ENCODE data around the gene ZNF726.

Gene ZNF726

GRCh38 chr19:23978068-23978467 is 63.4 kb downstream of the ZNF726 start:
- Histone ChIP-seq H3K27me3 (ENCODE audit: control insufficient read depth, low read length) (no peaks in the 10 kb centered on the region), H3K79me2 (ENCODE audit: control insufficient read depth, low read length) (no peaks in the 10 kb centered on the region), H3K4me2 (ENCODE audit: low read length) (no peak overlapping the region), H3K4me3 (ENCODE audit: low read length) (no peak overlapping the region), H3F3A (ENCODE audit: control insufficient read depth, insufficient read depth) (no peaks in the 10 kb centered on the region), H4K20me1 (ENCODE audit: control insufficient read depth, insufficient read depth, low read depth, low read length) (no peaks in the 10 kb centered on the region), H3K36me3 (ENCODE audit: control insufficient read depth, low read length) (no peaks in the 10 kb centered on the region), H3K9me3 (ENCODE audit: control insufficient read depth, insufficient read depth, low read length) (no peaks in the 10 kb centered on the region), H3K27ac (ENCODE audit: low read depth, low read length) (no peak overlapping the region), H3K4me1 (ENCODE audit: control insufficient read depth, low read length) (no peaks in the 10 kb centered on the region), H3K9me2 (replicated peaks; ENCODE audit: control insufficient read depth, low read length) (no peaks in the 10 kb centered on the region)
- TF ChIP-seq EZH2phosphoT487 (IDR thresholded peaks at IDR 0.05; ENCODE audit: borderline replicate concordance, low read length): no peak
- TF ChIP-seq, protein P1, sequence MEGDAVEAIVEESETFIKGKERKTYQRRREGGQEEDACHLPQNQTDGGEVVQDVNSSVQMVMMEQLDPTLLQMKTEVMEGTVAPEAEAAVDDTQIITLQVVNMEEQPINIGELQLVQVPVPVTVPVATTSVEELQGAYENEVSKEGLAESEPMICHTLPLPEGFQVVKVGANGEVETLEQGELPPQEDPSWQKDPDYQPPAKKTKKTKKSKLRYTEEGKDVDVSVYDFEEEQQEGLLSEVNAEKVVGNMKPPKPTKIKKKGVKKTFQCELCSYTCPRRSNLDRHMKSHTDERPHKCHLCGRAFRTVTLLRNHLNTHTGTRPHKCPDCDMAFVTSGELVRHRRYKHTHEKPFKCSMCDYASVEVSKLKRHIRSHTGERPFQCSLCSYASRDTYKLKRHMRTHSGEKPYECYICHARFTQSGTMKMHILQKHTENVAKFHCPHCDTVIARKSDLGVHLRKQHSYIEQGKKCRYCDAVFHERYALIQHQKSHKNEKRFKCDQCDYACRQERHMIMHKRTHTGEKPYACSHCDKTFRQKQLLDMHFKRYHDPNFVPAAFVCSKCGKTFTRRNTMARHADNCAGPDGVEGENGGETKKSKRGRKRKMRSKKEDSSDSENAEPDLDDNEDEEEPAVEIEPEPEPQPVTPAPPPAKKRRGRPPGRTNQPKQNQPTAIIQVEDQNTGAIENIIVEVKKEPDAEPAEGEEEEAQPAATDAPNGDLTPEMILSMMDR (IDR thresholded peaks at IDR 0.05; ENCODE audit: low read depth, low read length, poor library complexity, severe bottlenecking): no peak

DNA sequence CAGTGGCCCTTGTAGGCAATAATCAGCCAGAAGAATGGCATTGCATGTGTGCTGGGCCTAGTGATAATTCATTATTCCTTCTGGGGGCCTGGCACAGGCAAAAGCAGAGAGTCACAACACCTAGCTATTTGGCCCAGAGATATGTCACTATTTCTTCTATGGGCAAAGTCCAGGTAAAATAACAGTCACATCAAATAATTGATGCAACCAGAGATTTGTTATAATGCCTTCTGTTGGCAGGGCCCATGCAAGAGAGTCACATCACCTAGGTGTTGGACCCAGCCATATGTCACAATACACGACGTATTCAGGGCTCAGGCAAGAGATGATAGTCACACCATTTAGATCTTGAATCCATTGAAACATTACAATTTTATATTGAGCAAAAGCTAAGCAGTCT is 66.1 kb downstream of the ZNF726 start:
- no peaks in the 10 kb centered on the region for H3K36me3 ChIP-seq (ENCODE audit: control insufficient read depth, low read length)
- H3K27ac ChIP-seq (ENCODE audit: low read depth, low read length): no peak overlapping the region
- H3K9me2 ChIP-seq (replicated peaks; ENCODE audit: control insufficient read depth, low read length): no peaks in the 10 kb centered on the region
- no peaks in the 10 kb centered on the region for H3K27me3 ChIP-seq (ENCODE audit: control insufficient read depth, low read length)
- H3K4me1 ChIP-seq (ENCODE audit: control insufficient read depth, low read length): no peaks in the 10 kb centered on the region
- TF ChIP-seq EZH2phosphoT487 (IDR thresholded peaks at IDR 0.05; ENCODE audit: borderline replicate concordance, low read length): no peak
- TF ChIP-seq, protein P1 (IDR thresholded peaks at IDR 0.05; ENCODE audit: low read depth, low read length, poor library complexity, severe bottlenecking): no peak
- H3F3A ChIP-seq (ENCODE audit: control insufficient read depth, insufficient read depth): no peaks in the 10 kb centered on the region
- no peaks in the 10 kb centered on the region for H3K79me2 ChIP-seq (ENCODE audit: control insufficient read depth, low read length)
- H3K4me3 ChIP-seq (ENCODE audit: low read length): no peak overlapping the region
- H4K20me1 ChIP-seq (ENCODE audit: control insufficient read depth, insufficient read depth, low read depth, low read length): no peaks in the 10 kb centered on the region
- no peak overlapping the region for H3K4me2 ChIP-seq (ENCODE audit: low read length)
- H3K9me3 ChIP-seq (ENCODE audit: control insufficient read depth, insufficient read depth, low read length): no peaks in the 10 kb centered on the region

GRCh38 chr19:23981863-23982262 is 67.2 kb downstream of the ZNF726 start:
- no peaks in the 10 kb centered on the region for H4K20me1 ChIP-seq (ENCODE audit: control insufficient read depth, insufficient read depth, low read depth, low read length)
- no peak overlapping the region for H3K27ac ChIP-seq (ENCODE audit: low read depth, low read length)
- no peak overlapping the region for H3K4me3 ChIP-seq (ENCODE audit: low read length)
- no peak for TF ChIP-seq EZH2phosphoT487 (IDR thresholded peaks at IDR 0.05; ENCODE audit: borderline replicate concordance, low read length)
- TF ChIP-seq, protein P1 (IDR thresholded peaks at IDR 0.05; ENCODE audit: low read depth, low read length, poor library complexity, severe bottlenecking): no peak
- H3F3A ChIP-seq (ENCODE audit: control insufficient read depth, insufficient read depth): no peaks in the 10 kb centered on the region
- H3K4me1 ChIP-seq (ENCODE audit: control insufficient read depth, low read length): no peaks in the 10 kb centered on the region
- no peaks in the 10 kb centered on the region for H3K27me3 ChIP-seq (ENCODE audit: control insufficient read depth, low read length)
- no peaks in the 10 kb centered on the region for H3K79me2 ChIP-seq (ENCODE audit: control insufficient read depth, low read length)
- no peaks in the 10 kb centered on the region for H3K36me3 ChIP-seq (ENCODE audit: control insufficient read depth, low read length)
- H3K4me2 ChIP-seq (ENCODE audit: low read length): no peak overlapping the region
- H3K9me2 ChIP-seq (replicated peaks; ENCODE audit: control insufficient read depth, low read length): no peaks in the 10 kb centered on the region
- no peaks in the 10 kb centered on the region for H3K9me3 ChIP-seq (ENCODE audit: control insufficient read depth, insufficient read depth, low read length)

- Histone ChIP-seq H3K4me1 (ENCODE audit: control insufficient read depth, low read length) (no peaks in the 10 kb centered on the region), H3F3A (ENCODE audit: control insufficient read depth, insufficient read depth) (no peaks in the 10 kb centered on the region), H3K36me3 (ENCODE audit: control insufficient read depth, low read length) (no peaks in the 10 kb centered on the region), H3K9me3 (ENCODE audit: control insufficient read depth, insufficient read depth, low read length) (no peaks in the 10 kb centered on the region), H3K4me2 (ENCODE audit: low read length) (no peak overlapping the region), H3K4me3 (ENCODE audit: low read length) (no peak overlapping the region), H3K9me2 (replicated peaks; ENCODE audit: control insufficient read depth, low read length) (no peaks in the 10 kb centered on the region), H3K27ac (ENCODE audit: low read depth, low read length) (no peak overlapping the region), H3K27me3 (ENCODE audit: control insufficient read depth, low read length) (no peaks in the 10 kb centered on the region), H3K79me2 (ENCODE audit: control insufficient read depth, low read length) (no peaks in the 10 kb centered on the region), H4K20me1 (ENCODE audit: control insufficient read depth, insufficient read depth, low read depth, low read length) (no peaks in the 10 kb centered on the region)
- TF ChIP-seq, protein P1 (IDR thresholded peaks at IDR 0.05; ENCODE audit: low read depth, low read length, poor library complexity, severe bottlenecking): no peak
- no peak for TF ChIP-seq EZH2phosphoT487 (IDR thresholded peaks at IDR 0.05; ENCODE audit: borderline replicate concordance, low read length)
Observed at GRCh38 chr19:23983406-23983805, 68.7 kb downstream of the ZNF726 start.

Measured in DOHH2 (cell line).